HepG2 (cell line): ENCODE data around the gene TPSAB1. TPM values are rescaled to one million over a fixed set of nuclear protein-coding genes. Genes with fewer than 3 reads are reported as not detected.

Source experiments
- ATAC-seq: fragments of 200-7000 bp; cut with Tn5 transposase; 3 replicates; pipeline ENCODE4 v1.9.1; 2020; ENCODE audit warnings: mild to moderate bottlenecking, moderate library complexity
- BruUV-seq: library from RNA; stranded (reverse); fragments of 400-500 nt; replicated peaks from 2 replicates; lab custom pipeline; 2021; lab: Mats Ljungman, UMichigan
- CTCF ChIA-PET: fragments of 300-600 bp; formaldehyde crosslinking; extraction: SDS; loops from one replicate; lab custom pipeline; 2021; ENCODE audit warnings: low total read pairs, inconsistent platforms, low intra/inter-chr PET ratio; lab: Yijun Ruan, JAX
- POLR2A ChIA-PET: fragments of 350-600 bp; sonication (Branson Sonifier 250); formaldehyde crosslinking; loops from one replicate; lab custom pipeline; 2020; ENCODE audit warnings: antibody characterized with exemption, inconsistent platforms; lab: Yijun Ruan, JAX
- DNase-seq: peaks from one replicate; pipeline ENCODE4 v3.0.0-alpha.2; 2015; ENCODE audit warnings: low spot score
- FAIRE-seq: peaks from 3 replicates; lab custom pipeline; 2011; peaks lifted over from hg19 to GRCh38; lab: Jason Lieb, UNC
- H2AFZ ChIP-seq: one replicate; pipeline ENCODE4 v1.6.1; 2011; ENCODE audit warnings: low read length, inconsistent platforms
- H3K27ac ChIP-seq: fragments of 300-600 bp; 3 replicates; pipeline ENCODE4 v1.8.0; 2011; ENCODE audit warnings: mixed run types, mild to moderate bottlenecking, mixed read lengths, low read length, inconsistent platforms; ENCODE audit not compliant: insufficient read depth; ENCODE audit errors: extremely low read length
- H3K27me3 ChIP-seq, 2 experiments: fragments of 200-600 bp in 1 of 2; 2 replicates in 1 of 2; 3 replicates in 1 of 2; pipeline versions ENCODE4 v1.6.0 to v1.8.0; 2011; ENCODE audit warnings: low read length in 2 of 2, mild to moderate bottlenecking in 2 of 2, moderate library complexity in 2 of 2, inconsistent platforms in 1 of 2; ENCODE audit not compliant: insufficient read depth in 2 of 2, control insufficient read depth in 1 of 2
- H3K36me3 ChIP-seq, 2 experiments: fragments of 200-600 bp in 1 of 2; replicated peaks in 1 of 2; 2 replicates in 1 of 2; 3 replicates in 1 of 2; pipeline versions ENCODE4 v1.5.1 to v1.8.0; 2011; ENCODE audit warnings: low read length in 2 of 2, inconsistent platforms in 1 of 2; ENCODE audit not compliant: insufficient read depth in 2 of 2, control insufficient read depth in 1 of 2
- H3K4me1 ChIP-seq: 2 replicates; pipeline ENCODE4 v1.5.1; 2012; ENCODE audit warnings: low read length, inconsistent platforms; ENCODE audit not compliant: insufficient read depth
- H3K4me2 ChIP-seq: 2 replicates; pipeline ENCODE4 v1.6.0; 2011; ENCODE audit warnings: low read depth, low read length, inconsistent platforms
- H3K4me3 ChIP-seq, 3 experiments: fragments of 200-600 bp in 1 of 3; sonication (generic), shearing (Covaris generic) in 1 of 3; replicated peaks in 1 of 3; 2 replicates each; pipeline ENCODE4 v1.5.1; 2011 to 2016; ENCODE audit warnings: low read length in 3 of 3, inconsistent platforms in 2 of 3, low read depth in 2 of 3, mild to moderate bottlenecking in 2 of 3, control low read depth in 1 of 3, mixed read lengths in 1 of 3; ENCODE audit not compliant: insufficient read depth in 1 of 3
- H3K79me2 ChIP-seq: one replicate; pipeline ENCODE4 v1.6.1; 2011; ENCODE audit warnings: low read length, inconsistent platforms; ENCODE audit not compliant: insufficient read depth
- H3K9ac ChIP-seq: 2 replicates; pipeline ENCODE4 v1.6.0; 2011; ENCODE audit warnings: mild to moderate bottlenecking, low read depth, low read length, inconsistent platforms; ENCODE audit not compliant: insufficient read depth
- H3K9me3 ChIP-seq: 2 replicates; pipeline ENCODE4 v1.5.1; 2012; ENCODE audit warnings: mild to moderate bottlenecking, low read length
- H4K20me1 ChIP-seq: 2 replicates; pipeline ENCODE4 v1.6.0; 2011; ENCODE audit warnings: inconsistent platforms, mild to moderate bottlenecking, low read length, moderate library complexity; ENCODE audit not compliant: insufficient read depth
- BRF2 ChIP-seq: sonication (generic); formaldehyde crosslinking; IDR thresholded peaks from 2 replicates; pipeline ENCODE4 v1.8.1; 2022; ENCODE audit warnings: mild to moderate bottlenecking, missing genetic modification reagents
- EHMT2 ChIP-seq: fragments of 200-600 bp; sonication (generic); IDR thresholded peaks from 2 replicates; pipeline ENCODE4 v1.7.0; 2017; ENCODE audit warnings: antibody characterized with exemption, low read depth, low read length, borderline replicate concordance
- GATA4 ChIP-seq: sonication (generic); IDR thresholded peaks from 2 replicates; pipeline ENCODE4 v1.6.1; 2016; ENCODE audit warnings: antibody characterized with exemption, low read depth, borderline replicate concordance
- GTF3A ChIP-seq: sonication (generic); formaldehyde crosslinking; conservative IDR thresholded peaks from 2 replicates; pipeline ENCODE4 v1.4.0; 2020; ENCODE audit warnings: mild to moderate bottlenecking, missing genetic modification reagents
- HINFP ChIP-seq: sonication (generic); formaldehyde crosslinking; IDR thresholded peaks from 2 replicates; pipeline ENCODE4 v1.4.0; 2020; ENCODE audit warnings: low read depth, mild to moderate bottlenecking, missing genetic modification reagents
- MBD4 ChIP-seq: IDR thresholded peaks from 2 replicates; pipeline ENCODE4 v1.6.1; 2012; ENCODE audit warnings: low read length, inconsistent platforms, borderline replicate concordance
- NCOA5 ChIP-seq: sonication (generic); formaldehyde crosslinking; IDR thresholded peaks from 2 replicates; pipeline ENCODE4 v1.4.0; 2020; ENCODE audit warnings: missing genetic modification reagents
- PREB ChIP-seq: sonication (generic); formaldehyde crosslinking; IDR thresholded peaks from 2 replicates; pipeline ENCODE4 v1.4.0; 2020; ENCODE audit warnings: missing genetic modification reagents
- RORA ChIP-seq: sonication (generic); formaldehyde crosslinking; IDR thresholded peaks from 2 replicates; pipeline ENCODE4 v1.5.0; 2020; ENCODE audit warnings: mild to moderate bottlenecking, missing genetic modification reagents, moderate library complexity
- ZNF546 ChIP-seq: sonication (generic); formaldehyde crosslinking; conservative IDR thresholded peaks from 2 replicates; pipeline ENCODE4 v1.8.1; 2023; ENCODE audit warnings: mild to moderate bottlenecking, missing genetic modification reagents
- ZSCAN30 ChIP-seq: sonication (generic); formaldehyde crosslinking; IDR thresholded peaks from 2 replicates; pipeline ENCODE4 v1.5.0; 2020; ENCODE audit warnings: mild to moderate bottlenecking, missing genetic modification reagents
- WGBS: methylation state at CpG from one replicate; pipeline ENCODE4 v1.1.6; 2017; ENCODE audit warnings: low lambda C conversion rate; 5-methylcytosine and 5-hydroxymethylcytosine counted together
- in situ Hi-C: cut with HindIII; loops from 2 replicates; pipeline ENCODE4 v1.10.0; 2017; ENCODE audit warnings: low pct_unique_long_range_greater_than_20kb; ENCODE audit not compliant: extremely low pct_ligation_motif_present
- intact Hi-C: fragments of 100-400 bp; cut with micrococcal nuclease; formaldehyde crosslinking; loops from one replicate; pipeline ENCODE4 v1.10.0; 2022; ENCODE audit not compliant: unreplicated experiment
- polyA plus RNA-seq, 8 experiments: library from polyadenylated mRNA; depleted of rRNA in 3 of 8; stranded (reverse) in 7 of 8; unstranded in 1 of 8; fragments of >200 nt; fragmentation: Illumina TruSeq in 4 of 8; extraction: Trizol in 4 of 8; gene quantifications; 2 replicates each; pipeline versions ENCODE4 v1.2.1 to v1.2.3, GENCODE V29; 2011 to 2016; ENCODE audit warnings: low read depth in 4 of 8, missing spikeins in 1 of 8, mixed read lengths in 1 of 8; ENCODE audit not compliant: insufficient read depth in 1 of 8
- total RNA-seq, 5 experiments: library from RNA; depleted of rRNA; stranded (reverse); fragments of >200 nt; fragmentation: Illumina TruSeq; extraction: Trizol; gene quantifications; 2 replicates each; pipeline ENCODE4 v1.2.3, GENCODE V29; 2016; ENCODE audit warnings: low read depth in 1 of 5

TPSAB1 gene
- total and polyA plus RNA-seq, 2 of the 13 experiments (the other 11 are each of a cell fraction or from before 2014, with no cell fraction given) = 0.12 TPM; not detected in 1

GRCh38 chr16:1218061-1218929 is 22.2 kb upstream of the TPSAB1 start:
- intact Hi-C loops = no loop called here
- H3K27me3 ChIP-seq = peaks cover 0 to 19% of the 10 kb centered on the region in 2 experiments; a peak in 3 of 5 replicates
- ChIA-PET POLR2A (no interaction called here), CTCF (no interaction called here)
- no peak overlapping the region for H3K9ac ChIP-seq
- no peaks in the 10 kb centered on the region for H4K20me1 ChIP-seq
- ATAC-seq (no peak), FAIRE-seq (no peak), DNase-seq (no peak)
- no peaks in the 10 kb centered on the region for H3K9me3 ChIP-seq
- H3K36me3 ChIP-seq = no peaks in the 10 kb centered on the region; a peak in 1 of 5 replicates
- no peak overlapping the region for H3K27ac ChIP-seq
- no TSS peak for BruUV-seq
- no peaks in the 10 kb centered on the region for H3K4me1 ChIP-seq
- H2AFZ ChIP-seq = no peak overlapping the region
- H3K79me2 ChIP-seq = no peaks in the 10 kb centered on the region
- H3K4me3 ChIP-seq = no peak overlapping the region
- WGBS = 67% methylated on average over 17 of the region's 49 CpGs
- in situ Hi-C loops = loop anchor here (25.0 kb wide), 1 partner anchor 406 kb away; the partner anchor contains the start of gene GNG13
- no peak overlapping the region for H3K4me2 ChIP-seq
- TF ChIP-seq GTF3A (CRISPR knock-in tag) (no peak), PREB (CRISPR knock-in tag) (no peak)
- TF ChIP-seq, all 625 proteins: peak for 0

GRCh38 chr16:1218930-1219611 is 21.4 kb upstream of the TPSAB1 start:
- no peak overlapping the region for H3K9ac ChIP-seq
- intact Hi-C loops = no loop called here
- in situ Hi-C loops = loop anchor here (25.0 kb wide), 1 partner anchor 407 kb away; the partner anchor contains the start of gene GNG13
- peaks cover 0 to 26% of the 10 kb centered on the region in 2 experiments; a peak in 3 of 5 replicates for H3K27me3 ChIP-seq
- CTCF ChIA-PET = no interaction called here
- no peaks in the 10 kb centered on the region for H3K9me3 ChIP-seq
- POLR2A ChIA-PET = no interaction called here
- no peaks in the 10 kb centered on the region; a peak in 1 of 5 replicates for H3K36me3 ChIP-seq
- H3K4me3 ChIP-seq = no peak overlapping the region
- no TSS peak for BruUV-seq
- H3K4me1 ChIP-seq = no peaks in the 10 kb centered on the region
- ATAC-seq = no peak
- H3K4me2 ChIP-seq = no peak overlapping the region
- H3K27ac ChIP-seq = no peak overlapping the region
- no peak for DNase-seq
- 78% methylated on average over 4 of the region's 24 CpGs for WGBS
- no peak for FAIRE-seq
- H2AFZ ChIP-seq = no peak overlapping the region
- H4K20me1 ChIP-seq = no peaks in the 10 kb centered on the region
- no peaks in the 10 kb centered on the region for H3K79me2 ChIP-seq
- TF ChIP-seq ZSCAN30 (CRISPR knock-in tag) (no peak), MBD4 (no peak), GATA4 (no peak), HINFP (CRISPR knock-in tag) (no peak), NCOA5 (CRISPR knock-in tag) (no peak), EHMT2 (no peak), ZNF546 (CRISPR knock-in tag) (no peak), BRF2 (CRISPR knock-in tag) (no peak), RORA (CRISPR knock-in tag) (no peak)
